ENCODE data around the gene UBFD1.
"Not testable (repeated sequence)": the region's sequence is repeated elsewhere in the genome, so short reads cannot be mapped to it uniquely, and the experiment has no call there.

Gene UBFD1, protein sequence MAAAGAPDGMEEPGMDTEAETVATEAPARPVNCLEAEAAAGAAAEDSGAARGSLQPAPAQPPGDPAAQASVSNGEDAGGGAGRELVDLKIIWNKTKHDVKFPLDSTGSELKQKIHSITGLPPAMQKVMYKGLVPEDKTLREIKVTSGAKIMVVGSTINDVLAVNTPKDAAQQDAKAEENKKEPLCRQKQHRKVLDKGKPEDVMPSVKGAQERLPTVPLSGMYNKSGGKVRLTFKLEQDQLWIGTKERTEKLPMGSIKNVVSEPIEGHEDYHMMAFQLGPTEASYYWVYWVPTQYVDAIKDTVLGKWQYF

DNA sequence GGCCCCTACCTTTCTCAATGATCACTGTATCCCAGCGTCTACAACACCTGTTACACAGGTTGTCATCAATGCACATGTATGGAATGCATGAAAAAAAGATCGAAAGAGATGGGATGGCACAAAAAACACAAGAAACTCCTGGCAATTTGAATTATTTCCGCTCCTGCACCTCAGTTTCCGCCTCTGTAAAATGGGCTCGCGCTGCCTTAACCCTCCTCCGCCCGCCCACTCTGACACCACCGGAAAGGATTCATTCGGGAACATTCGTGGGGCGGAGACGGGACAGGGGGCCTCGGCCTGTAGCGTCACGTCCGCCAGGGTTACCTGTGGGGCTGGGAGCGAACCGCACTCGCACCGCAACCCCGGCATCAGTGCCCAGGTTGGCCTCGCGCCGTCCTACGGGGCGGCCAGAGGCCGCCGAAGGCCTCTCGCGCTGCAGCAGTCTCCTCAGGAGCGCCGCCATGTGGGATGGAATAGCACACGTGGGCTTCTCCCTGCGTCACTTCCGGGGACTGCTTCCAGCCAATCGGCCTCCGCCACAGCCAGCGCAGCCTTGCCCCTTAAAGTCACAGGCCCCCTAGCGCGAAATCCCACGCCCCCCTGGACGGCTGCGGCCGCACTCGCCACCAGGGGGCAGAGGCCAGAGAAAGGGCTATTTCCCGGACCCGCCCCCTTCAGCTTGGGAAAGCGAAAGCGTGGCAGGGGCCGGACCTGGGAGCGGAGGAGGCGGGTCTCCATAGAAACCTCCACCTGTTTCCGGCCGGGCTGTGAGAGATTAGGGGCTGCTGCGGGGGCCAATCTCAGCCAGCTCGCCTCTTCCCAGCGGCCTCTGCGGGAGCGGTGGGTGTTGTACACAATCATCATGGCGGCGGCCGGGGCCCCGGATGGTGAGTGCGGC lies at the start of gene UBFD1, which contains the start of gene EARS2:
UBFD1 (plus strand) TSS at position 847 of the 898 bp plus-strand sequence; CDS start at position 863, 16 bp downstream.
EARS2 (minus strand) TSS at position 470 of the 898 bp plus-strand sequence; CDS start at position 463, 7 bp downstream.
- DNase-seq (ENCODE audit: low read depth), result peak; percentile 98

DNA sequence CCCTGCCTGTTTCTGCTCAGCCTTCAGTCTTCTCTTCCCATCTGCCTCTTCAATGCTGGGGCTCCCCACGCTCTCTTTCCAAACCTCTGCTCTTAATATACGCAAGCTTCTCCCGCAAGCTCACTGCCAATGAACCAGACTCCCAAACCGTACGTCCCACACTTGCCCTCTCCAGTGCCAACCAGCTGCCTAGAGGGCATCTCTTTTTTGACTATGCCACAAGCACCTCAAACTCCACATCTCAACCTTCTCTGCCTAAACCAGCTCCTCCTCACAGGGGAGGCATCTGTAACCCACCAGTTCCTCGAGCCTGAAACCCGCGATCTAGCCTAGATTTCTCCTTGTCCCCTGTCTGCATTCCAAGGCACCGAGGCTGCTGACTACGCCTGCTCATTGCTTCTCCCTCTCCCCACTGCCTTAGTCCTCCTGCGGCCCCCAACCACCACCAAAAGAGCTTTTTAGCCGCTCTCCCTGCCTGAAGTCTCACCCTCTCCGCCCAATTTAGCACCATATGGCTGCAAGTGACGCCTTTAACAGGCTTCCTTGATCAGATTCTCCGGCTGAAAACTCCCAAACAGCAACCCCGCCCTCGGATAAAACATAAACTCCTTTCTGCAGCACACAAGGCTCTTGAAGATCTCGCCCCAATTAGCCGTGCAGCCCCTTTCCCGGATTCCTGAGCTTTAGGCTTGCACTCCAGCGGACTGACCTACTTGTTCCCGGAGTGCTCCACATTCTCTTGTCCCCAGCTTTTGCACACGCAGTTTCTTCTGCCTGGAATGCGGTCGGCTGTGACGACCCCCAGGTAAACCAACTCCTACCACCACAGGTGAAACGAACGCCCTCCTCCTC lies 48.7 kb upstream of the UBFD1 start:
- no peak for DNase-seq (ENCODE audit: low read depth)

DNA sequence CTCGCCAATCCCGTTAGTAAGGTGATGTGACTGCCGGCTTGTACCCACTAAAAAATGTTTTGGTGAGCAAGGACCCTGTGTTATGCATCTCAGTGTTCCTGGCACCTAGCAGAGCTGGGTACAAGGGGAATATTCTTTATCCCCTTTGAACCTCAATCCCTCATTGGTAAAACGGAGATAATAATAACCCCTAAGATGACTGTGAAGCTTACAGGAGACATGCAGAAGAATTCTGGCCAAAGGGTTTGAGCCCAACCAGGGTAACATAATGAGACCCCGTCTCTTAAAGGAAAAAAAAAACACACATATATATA lies 48.1 kb upstream of the UBFD1 start:
- no peak for DNase-seq (ENCODE audit: low read depth)

DNA sequence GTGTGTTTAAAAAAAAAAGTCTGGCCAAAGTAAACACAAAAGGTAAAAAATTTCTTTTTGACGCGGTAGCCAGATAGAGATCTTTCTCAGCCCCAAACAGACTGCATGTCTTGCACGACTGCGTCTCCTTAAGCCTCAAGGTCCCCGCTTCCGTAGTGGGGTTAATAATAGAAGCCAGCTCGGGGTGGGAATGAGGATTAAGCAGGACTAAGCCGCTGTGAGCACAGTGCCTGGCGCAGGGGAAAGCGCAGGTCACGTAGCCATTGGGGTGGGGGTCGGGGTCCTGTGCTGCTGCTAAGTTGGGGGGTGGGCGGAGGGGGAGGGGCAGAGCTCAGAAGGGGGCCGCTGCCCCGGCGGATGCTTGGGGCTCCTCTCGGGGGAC lies 47.8 kb upstream of the UBFD1 start:
- no peak for DNase-seq (ENCODE audit: low read depth)

DNA sequence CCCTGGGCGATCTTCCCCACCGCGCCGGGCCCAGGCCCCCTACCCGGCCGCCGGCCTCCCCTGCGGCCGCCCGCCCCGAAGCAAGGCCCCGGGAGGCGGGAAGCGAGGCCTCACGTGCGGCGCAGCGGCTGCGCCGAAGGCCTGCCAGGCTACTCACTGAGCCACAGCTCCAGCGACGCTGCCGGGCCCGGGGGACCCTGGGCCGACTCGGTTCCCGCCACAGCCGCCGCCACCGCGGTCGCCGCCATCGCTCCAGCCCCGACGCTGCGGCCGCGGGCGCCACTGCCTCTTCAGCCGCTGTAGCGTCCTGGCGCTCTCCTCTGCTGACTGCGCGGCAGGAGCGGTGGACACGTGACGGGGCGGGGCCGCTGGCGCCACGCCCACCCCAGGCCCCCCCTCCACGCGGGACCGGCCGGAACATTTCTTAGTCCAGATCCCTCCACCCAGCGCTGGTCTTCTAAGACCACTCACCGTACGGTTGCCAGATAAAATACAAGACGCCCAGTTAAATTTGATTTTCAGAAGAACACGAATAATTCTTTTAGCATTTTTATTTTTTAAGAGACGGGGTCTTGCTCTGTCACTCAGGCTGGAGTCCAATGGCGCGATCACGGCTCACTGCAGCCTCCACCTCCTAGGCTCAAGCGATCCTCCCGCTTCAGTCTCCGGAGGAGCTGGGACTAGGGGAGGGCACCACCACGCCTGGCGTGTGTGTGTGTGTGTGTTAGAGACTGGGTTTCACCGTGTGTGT lies 47.2 kb upstream of the UBFD1 start, which contains the start of gene GGA2:
GGA2 (minus strand) TSS at position 331 of the 751 bp plus-strand sequence; CDS start at position 248, 83 bp downstream.
- peak; percentile 65 for DNase-seq (ENCODE audit: low read depth)

DNA sequence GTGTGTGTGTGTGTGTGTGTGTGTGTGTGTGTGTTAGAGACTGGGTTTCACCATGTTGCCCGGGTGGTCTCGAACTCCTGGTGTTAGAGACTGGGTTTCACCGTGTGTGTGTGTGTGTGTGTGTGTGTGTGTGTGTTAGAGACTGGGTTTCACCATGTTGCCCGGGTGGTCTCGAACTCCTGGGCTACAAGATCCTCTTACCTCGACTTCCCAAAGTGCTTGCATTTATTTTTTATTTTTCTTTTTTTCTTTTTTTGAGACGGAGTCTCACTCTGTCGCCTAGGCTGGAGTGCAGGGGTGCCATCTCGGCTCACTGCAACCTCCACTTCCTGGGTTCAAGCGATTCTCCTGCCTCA lies 46.6 kb upstream of the UBFD1 start:
- DNase-seq (ENCODE audit: low read depth), result not testable (repeated sequence)

DNA sequence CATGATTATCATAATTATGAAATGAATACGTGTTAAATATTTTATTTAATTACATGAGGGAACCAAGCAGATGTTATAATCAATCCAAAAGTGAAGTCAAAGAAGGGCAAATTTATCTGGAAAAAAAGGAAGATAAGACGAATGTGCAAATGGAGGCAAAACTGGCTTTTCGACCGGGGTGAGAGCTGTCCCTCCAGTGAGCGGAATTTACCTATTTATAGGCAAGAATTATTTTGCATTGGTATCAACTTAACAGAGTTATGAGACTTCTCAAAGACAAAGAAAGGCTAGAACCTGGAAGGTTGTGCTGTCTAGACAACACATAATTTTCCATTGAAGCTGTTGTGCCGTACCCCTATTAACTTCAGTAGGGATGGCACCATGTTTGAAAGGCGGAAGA lies 45.8 kb upstream of the UBFD1 start:
- DNase-seq (ENCODE audit: low read depth), result no peak

DNA sequence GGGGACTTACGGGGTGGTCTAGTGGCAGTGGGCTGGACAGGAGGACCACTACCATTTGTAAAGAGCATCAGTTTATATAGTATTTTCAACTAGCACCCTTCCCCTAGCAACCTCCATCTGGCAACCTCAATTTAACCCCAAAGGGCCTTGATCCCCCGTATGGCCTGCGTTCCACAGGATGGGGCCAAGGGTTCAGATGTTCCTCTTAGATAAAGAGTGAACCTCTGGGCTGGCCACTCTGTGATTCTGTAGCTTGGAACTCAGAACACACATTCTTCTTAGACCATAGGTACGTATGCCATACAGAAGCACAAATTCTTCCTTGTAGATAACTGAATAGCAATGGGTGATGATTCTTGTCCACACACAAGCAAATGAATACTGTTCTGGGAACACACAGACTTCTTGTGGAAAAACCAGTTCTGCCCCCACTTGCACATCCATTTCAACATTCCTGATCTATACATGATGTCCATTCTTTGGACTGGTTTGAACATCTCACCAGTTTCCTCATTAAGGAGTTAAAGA lies 45.3 kb upstream of the UBFD1 start:
- no peak for DNase-seq (ENCODE audit: low read depth)

DNA sequence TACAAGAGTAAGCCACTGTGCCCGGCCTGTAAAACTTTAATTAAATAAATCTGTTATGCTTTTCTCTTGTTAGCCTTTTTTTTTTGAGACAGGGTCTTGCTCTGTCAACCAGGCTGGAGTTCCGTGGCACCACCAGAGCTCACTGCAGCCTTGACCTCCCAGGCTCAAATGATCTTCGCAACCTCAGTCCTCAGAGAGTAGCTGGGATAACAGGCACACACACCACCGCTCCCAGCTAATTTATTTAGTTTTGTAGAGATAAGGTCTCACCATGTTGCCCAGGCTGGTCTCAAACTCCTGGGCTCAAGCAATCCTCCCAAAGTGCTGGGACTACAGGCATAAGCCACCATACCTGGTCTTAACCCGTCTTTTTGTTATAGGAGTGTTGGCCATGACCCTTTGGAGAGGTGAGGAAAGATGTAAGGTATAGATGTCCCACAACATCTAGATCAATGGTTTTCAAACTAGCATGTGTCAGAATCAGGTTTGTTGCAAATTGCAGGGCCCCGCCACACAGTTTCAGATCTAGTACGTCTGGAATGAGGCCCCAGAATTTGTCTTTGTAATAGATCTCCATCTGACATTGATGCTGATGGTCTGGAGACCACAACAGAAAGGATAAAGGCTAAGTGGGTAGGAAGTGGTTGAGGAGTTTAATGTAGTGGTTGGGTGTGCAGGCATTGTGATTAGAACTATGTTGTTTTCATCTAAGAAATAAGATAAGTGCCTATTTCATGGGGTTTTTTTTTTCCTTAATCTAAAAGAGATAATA lies 43.0 kb upstream of the UBFD1 start:
- no peak for DNase-seq (ENCODE audit: low read depth)

DNA sequence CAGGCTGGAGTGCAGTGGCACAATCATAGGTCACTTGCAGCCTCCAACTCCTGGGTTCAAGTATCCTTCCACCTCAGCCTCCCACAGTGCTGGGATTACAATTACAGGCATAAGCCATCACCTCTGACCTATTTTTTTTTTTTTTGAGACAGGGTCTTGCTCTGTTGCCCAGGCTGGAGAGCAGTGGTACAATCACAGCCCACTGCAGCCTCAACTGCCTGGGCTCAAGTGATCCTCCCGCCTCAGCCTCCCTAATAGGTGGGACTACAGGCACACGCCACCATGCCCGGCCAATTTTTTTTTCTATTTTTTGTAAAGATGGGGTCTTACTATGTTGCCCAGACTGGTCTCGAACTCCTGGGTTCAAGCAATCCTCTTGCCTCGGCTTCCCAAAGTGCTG lies 41.6 kb upstream of the UBFD1 start:
- DNase-seq (ENCODE audit: low read depth), result no peak

DNA sequence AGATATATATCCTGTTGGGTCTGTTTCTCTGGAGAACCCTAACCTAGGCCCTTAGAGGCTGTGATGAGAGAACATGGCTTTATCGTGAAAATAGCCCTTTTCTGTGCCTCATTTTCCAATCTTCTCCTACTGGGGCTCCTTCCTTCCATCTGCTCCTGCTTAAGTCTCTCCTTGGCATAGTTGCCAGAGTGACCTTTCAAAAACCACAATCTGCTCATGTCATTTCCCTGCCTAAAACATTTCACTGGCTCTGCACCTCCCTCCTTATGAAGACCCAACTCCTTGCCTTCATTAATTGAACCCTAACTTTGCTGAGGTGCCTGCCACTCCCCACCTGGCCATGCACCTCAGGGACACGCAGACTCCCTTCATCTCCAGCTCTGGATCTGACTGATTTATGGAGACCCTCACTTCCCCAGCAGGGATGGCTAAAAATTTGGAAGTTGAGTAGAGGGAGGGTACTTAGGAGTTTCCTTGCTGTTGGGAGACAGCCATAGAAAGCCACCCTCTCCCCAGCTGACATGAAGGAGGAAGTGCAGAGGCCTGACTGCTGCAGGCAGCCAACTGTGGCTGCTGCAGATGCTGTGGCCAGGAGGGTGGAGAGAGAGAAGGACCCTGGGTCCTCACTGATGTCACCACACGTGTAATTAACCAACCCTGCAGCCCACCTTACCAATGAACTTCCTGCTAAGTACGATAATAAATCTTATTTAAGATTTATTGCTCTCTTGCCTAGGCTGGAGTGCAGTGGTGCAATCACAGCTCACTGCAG lies 41.0 kb upstream of the UBFD1 start:
- DNase-seq (ENCODE audit: low read depth), result no peak

DNA sequence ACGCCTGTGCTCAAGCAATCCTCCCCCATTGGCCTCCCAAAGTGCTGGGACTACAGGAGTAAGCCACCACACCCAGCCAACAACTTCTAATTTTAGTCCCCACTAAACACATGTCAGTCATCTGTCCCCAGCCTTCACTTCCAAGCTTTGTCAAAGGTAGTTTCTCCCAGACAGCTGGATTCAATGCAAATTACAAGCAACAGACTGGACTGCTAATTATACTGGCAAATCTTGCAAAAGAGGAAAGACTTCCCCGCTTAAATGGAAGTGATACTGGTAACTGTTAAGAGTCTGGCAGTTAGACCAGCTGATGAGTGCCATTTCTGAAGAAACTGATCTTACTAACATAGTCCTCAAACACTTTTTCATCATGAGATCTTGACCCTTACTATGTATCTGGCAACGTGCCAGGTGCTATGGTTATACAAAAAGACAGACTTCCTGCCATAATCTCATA lies 39.1 kb upstream of the UBFD1 start:
- no peak for DNase-seq (ENCODE audit: low read depth)

DNA sequence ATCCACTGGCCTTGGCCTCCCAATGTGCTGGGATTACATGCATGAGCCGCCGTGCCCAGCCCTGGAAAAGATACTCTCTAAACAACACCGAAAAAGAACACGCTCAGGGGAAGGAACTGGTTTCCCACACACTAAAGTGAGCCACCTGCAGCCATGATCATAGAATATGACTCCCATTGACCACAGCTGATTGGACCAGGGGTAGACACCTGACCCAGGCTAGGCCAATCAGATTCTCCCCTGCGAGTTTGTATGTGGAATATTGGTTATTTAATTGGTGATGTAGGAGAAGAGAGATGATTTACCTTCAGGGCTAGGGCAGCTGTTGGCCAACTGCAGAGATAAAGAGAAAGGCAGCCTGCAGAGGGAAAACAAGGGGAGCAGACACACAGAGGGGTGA lies 38.2 kb upstream of the UBFD1 start:
- DNase-seq (ENCODE audit: low read depth), result no peak

DNA sequence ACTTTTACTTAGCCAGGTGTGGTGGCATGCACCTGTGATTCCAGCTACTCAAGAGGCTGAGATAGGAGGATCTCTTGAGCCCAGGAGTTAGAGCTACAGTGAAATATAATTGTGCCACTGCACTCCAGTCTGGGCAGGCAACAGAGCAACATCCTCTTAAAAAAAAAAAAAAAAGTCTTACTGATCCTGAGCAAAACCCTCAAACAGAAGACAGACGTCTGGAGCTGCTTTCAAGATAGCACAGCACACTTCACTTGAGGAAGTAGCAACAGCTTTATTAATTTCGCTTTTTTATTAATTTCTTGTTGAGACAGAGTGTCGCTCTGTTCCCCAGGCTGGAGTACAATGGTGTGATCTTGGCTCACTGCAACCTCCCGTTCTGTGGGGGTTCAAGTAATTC lies 37.0 kb upstream of the UBFD1 start:
- no peak for DNase-seq (ENCODE audit: low read depth)

DNA sequence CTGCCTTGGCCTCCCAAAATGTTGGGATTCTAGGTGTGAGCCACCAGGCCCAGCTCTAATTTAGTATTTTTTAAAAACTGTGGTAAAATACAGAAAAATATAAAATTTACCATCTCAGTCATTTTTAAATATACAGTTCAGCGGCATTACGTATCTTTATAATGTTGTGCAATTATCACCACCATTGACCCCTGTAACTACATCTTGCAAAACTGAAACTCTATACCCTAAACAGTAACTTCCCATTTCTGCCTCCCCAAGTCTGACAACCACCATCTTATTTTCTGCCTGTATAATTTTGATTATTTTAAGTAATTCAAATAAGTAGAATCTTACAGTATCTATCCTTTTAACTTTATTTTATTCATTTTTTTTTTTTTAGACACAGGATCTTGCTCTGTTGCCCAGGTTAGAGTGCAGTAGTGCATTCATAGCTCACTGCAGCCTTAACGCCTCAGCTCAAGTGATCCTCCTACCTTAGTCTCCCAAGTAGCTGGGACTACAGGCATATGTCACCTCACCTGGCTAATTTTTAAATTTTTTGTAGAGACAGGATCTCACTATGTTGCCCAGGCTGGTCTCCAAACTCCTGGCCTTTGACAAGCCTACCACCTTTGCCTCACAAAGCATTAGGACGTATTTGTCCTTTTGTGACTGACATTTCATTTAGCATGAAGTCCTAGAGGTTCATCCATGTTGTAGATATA lies 36.3 kb upstream of the UBFD1 start:
- no peak for DNase-seq (ENCODE audit: low read depth)

DNA sequence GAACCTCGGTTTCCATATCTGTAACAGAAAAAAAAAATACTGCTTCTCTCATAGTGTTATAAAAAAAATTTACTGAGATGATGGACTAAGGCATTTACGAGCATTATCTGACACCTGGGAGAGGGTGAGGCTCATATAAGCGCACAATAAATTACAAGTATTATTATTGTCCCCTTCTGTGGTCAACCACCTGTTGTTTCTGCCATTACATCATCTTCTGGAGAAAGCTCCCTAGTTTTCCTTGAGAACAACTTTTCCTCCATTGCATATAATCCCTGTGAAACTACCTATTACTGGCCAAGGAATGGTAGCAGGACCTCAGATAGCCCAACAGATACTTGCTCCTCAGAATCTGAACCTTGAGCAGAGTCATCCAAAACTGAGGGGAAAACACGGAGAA lies 35.6 kb upstream of the UBFD1 start:
- no peak for DNase-seq (ENCODE audit: low read depth)

DNA sequence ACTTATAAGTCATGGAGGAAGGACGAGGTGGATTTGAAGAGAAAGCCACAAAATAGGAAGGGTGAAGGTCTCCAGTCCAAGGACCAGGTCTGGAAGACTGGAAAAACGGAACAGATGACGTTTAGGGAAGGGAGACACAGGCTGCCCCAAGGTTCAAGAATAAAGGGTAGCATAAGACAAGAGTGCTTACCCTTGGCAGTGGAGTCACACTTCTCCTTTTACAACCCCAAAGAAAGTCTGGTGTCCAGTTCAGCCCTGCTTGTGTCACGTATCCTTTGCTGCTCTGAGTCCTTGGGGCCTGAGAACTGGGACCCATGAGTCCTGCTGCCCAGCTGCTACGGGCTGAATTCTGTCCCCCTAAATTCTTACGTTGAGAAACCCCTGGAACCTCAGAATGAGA lies 34.2 kb upstream of the UBFD1 start:
- no peak for DNase-seq (ENCODE audit: low read depth)

DNA sequence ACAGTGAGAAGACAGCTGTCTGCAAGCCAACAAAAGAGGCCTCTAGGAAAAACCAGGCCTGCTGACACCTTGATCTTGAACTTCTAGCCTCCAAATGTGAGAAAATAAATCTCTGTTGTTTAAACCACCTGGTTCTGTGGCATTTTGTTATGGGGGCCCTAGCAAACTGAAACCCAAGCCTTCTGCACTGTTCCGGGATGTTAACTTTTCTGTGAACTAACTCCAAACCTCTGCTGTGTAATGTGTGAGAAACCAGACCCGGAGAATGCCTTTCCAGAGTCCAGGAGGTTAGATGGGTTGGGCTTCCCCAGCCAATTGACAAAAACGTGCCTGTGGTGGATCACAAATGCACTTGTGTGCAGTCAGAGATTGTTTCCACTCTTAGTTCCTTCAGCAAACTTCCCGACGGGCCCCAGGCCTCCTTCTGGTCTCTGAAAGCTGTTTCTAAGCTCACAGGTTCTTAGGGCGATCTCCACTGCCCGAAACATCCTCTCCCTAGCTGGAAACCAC lies 33.6 kb upstream of the UBFD1 start:
- DNase-seq (ENCODE audit: low read depth), result no peak

DNA sequence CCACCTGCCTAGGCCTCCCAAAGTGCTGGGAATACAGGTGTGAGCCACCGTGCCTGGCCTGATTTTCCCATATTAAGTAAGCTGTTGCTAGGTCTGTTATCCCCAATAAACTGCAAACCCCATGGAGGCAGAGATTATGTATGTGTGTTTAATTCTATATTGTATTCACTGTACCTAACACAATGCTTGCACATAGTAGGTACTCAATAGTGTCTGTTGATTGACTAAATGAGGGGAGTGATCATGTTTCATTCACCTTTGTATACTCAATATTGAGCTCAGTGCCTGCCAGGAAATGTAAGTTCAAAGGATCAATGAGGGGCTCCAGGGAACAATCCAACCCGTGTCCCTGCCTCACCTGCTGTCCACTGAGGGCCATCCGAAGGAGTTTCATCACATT lies 32.6 kb upstream of the UBFD1 start:
- no peak for DNase-seq (ENCODE audit: low read depth)

All from activated gamma-delta T cell treated with anti-CD3 and anti-CD28 coated beads, Interleukin-2, amount 50 U/mL, for 16 hours (primary cell).